H1 (cell line): Measurements from ENCODE around the gene SMARCD2. TPM values are rescaled to one million over a fixed set of nuclear protein-coding genes. Genes with fewer than 3 reads are reported as not detected.

Experiments
- EGR1 ChIP-seq: IDR thresholded peaks from 2 replicates; pipeline ENCODE4 v1.6.1; 2011; ENCODE audit warnings: low read depth, low read length, borderline replicate concordance
- EZH2 ChIP-seq: fragments of 200-600 bp; sonication (generic); IDR thresholded peaks from 2 replicates; pipeline ENCODE4 v1.7.1; 2012; ENCODE audit warnings: low read depth, mild to moderate bottlenecking, moderate library complexity, low read length, inconsistent platforms; ENCODE audit not compliant: severe bottlenecking
- HDAC2 ChIP-seq, 2 experiments: fragments of 300-600 bp in 1 of 2; sonication (generic) in 1 of 2; IDR thresholded peaks; 2 replicates each; pipeline ENCODE4 v1.6.1; 2011 to 2012; ENCODE audit warnings: low read depth in 2 of 2, low read length in 2 of 2, mild to moderate bottlenecking in 2 of 2, moderate library complexity in 2 of 2, borderline replicate concordance in 1 of 2, inconsistent platforms in 1 of 2
- JUND ChIP-seq: IDR thresholded peaks from 2 replicates; pipeline ENCODE4 v1.6.1; 2011; ENCODE audit warnings: mild to moderate bottlenecking, improper control_type of control experiment, low read length
- POU5F1 ChIP-seq: IDR thresholded peaks from 2 replicates; pipeline ENCODE4 v1.6.1; 2011; ENCODE audit warnings: low read depth, mild to moderate bottlenecking, low read length, moderate library complexity
- RAD21 ChIP-seq, 2 experiments: IDR thresholded peaks in 1 of 2; conservative IDR thresholded peaks in 1 of 2; 2 replicates each; pipeline ENCODE4 v1.6.1; 2011; ENCODE audit warnings: low read depth in 2 of 2, low read length in 2 of 2, improper control_type of control experiment in 1 of 2, inconsistent platforms in 1 of 2, mild to moderate bottlenecking in 1 of 2, moderate library complexity in 1 of 2
- RNF2 ChIP-seq: fragments of 200-900, 300-1000 bp; sonication (generic); IDR thresholded peaks from 2 replicates; pipeline ENCODE4 v1.7.1; 2016; ENCODE audit warnings: borderline replicate concordance, low read depth, mild to moderate bottlenecking, antibody characterized with exemption, low read length; ENCODE audit not compliant: poor library complexity, severe bottlenecking; ENCODE audit errors: missing control alignments
- SRF ChIP-seq: IDR thresholded peaks from 2 replicates; pipeline ENCODE4 v1.6.1; 2011; ENCODE audit warnings: mild to moderate bottlenecking, low read depth, low read length, moderate library complexity
- ZNF274 ChIP-seq: IDR thresholded peaks from 2 replicates; pipeline ENCODE4 v1.7.0; 2012; ENCODE audit warnings: low read length, borderline replicate concordance; ENCODE audit errors: extremely low read depth
- polyA plus RNA-seq, 7 experiments: library from polyadenylated mRNA; depleted of rRNA in 3 of 7; stranded (reverse) in 5 of 7; unstranded in 2 of 7; fragments of >200 nt in 5 of 7; fragments of 200-250 nt in 2 of 7; gene quantifications; 1 replicate in 5 of 7; 2 replicates in 1 of 7; 4 replicates in 1 of 7; pipeline versions ENCODE4 v1.2.1 to v1.2.3, GENCODE V29; 2011 to 2013; ENCODE audit warnings: missing spikeins in 2 of 7, mixed read lengths in 2 of 7
- total RNA-seq: library from RNA; stranded (reverse); fragmentation: NEBNext Ultra II Directional; extraction: Animal tissue kit (Norgen Biotek cat#: 25700); gene quantifications from 2 replicates; pipeline ENCODE4 v1.2.1, GENCODE V29; 2021

Gene SMARCD2
- total and polyA plus RNA-seq, 2 of the 8 experiments (the other 6 are each of a cell fraction or from before 2014, with no cell fraction given), result 90.0 to 92.2 TPM

- TF ChIP-seq EZH2, result no peak
- no peak for TF ChIP-seq ZNF274
- no peak for TF ChIP-seq RNF2
- TF ChIP-seq POU5F1, result no peak
- TF ChIP-seq RAD21 (IDR thresholded peaks at IDR 0.05 in 1 of 2, conservative IDR thresholded peaks at IDR 0.05 in 1 of 2; ENCODE audit: low read depth in 2 of 2, low read length in 2 of 2), result no peak
- TF ChIP-seq HDAC2 (IDR thresholded peaks at IDR 0.05; ENCODE audit: borderline replicate concordance in 1 of 2, low read depth in 2 of 2, low read length in 2 of 2), result no peak
- no peak for TF ChIP-seq SRF
- TF ChIP-seq JUND, result no peak
- no peak for TF ChIP-seq EGR1
Observed at GRCh38 chr17:63840591-63841349, 1.7 kb downstream of the SMARCD2 start (continued).
